ENCODE measurements around the gene PALM2AKAP2. TPM values are rescaled to one million over a fixed set of nuclear protein-coding genes. Genes with fewer than 3 reads are reported as not detected.

PALM2AKAP2 gene
- total RNA-seq = 7.7 and 20.4 TPM in 2 replicates

GRCh38 chr9:109779711-109780452 lies at the start of gene PALM2AKAP2:
Gene PALM2AKAP2 (plus strand): TSS chr9:109780198. CDS start chr9:109780489, 291 bp downstream.

